Testis (tissue), 3 donors: ENCODE results near the gene COL25A1. TPM values are rescaled to one million over a fixed set of nuclear protein-coding genes. Genes with fewer than 3 reads are reported as not detected.

Experiments used
- DNase-seq: peaks from one replicate; pipeline ENCODE4 v3.0.0-alpha.2; 2019
- H3K27ac ChIP-seq, 2 donors: fragments of 200-600 bp; sonication (generic); one replicate each; pipeline ENCODE4 v1.5.1; 2019
- H3K27me3 ChIP-seq: fragments of 200-600 bp; sonication (generic); one replicate; pipeline ENCODE4 v1.5.1; 2019
- H3K36me3 ChIP-seq: fragments of 200-600 bp; sonication (generic); one replicate; pipeline ENCODE4 v1.5.1; 2017; ENCODE audit warnings: low read depth; ENCODE audit errors: missing control alignments
- H3K4me1 ChIP-seq: fragments of 200-600 bp; sonication (generic); one replicate; pipeline ENCODE4 v1.5.1; 2019
- H3K4me3 ChIP-seq, 2 donors: fragments of 200-600 bp; sonication (generic); one replicate each; pipeline ENCODE4 v1.5.1; 2017 to 2019
- H3K9me3 ChIP-seq: fragments of 200-600 bp; sonication (generic); one replicate; pipeline ENCODE4 v1.5.1; 2017
- CTCF ChIP-seq, 3 experiments: fragments of 450-650 bp in 2 of 3; fragments of 200-600 bp in 1 of 3; sonication (generic) in 1 of 3; IDR thresholded peaks; one replicate each; pipeline ENCODE4 v1.5.1; 2016 to 2019; ENCODE audit warnings: antibody characterized with exemption in 3 of 3, mild to moderate bottlenecking in 2 of 3, moderate library complexity in 1 of 3
- POLR2A ChIP-seq: fragments of 450-650 bp; IDR thresholded peaks from one replicate; pipeline ENCODE4 v1.6.1; 2017; ENCODE audit warnings: antibody characterized with exemption, mild to moderate bottlenecking, moderate library complexity
- WGBS, 2 donors: methylation state at CpG; one replicate each; pipeline ENCODE4 v1.1.5; 2018; 5-methylcytosine and 5-hydroxymethylcytosine counted together
- intact Hi-C: fragments of 100-400 bp; cut with DNase I; formaldehyde crosslinking; loops from one replicate; pipeline ENCODE4 v1.15.1; 2023; ENCODE audit warnings: low total_unique reads
- polyA plus RNA-seq: library from polyadenylated mRNA; stranded (reverse); fragments of 350-450 nt; fragmentation: Illumina TruSeq; extraction: RNeasy Lipid Tissue Mini Kit (QIAGEN cat#74804); gene quantifications from one replicate; pipeline ENCODE4 v1.2.3, GENCODE V29; 2014; ENCODE audit warnings: low read depth, low replicate concordance; ENCODE audit not compliant: insufficient read depth
- total RNA-seq, 2 donors: library from RNA; depleted of rRNA; stranded (reverse); fragments of >200 nt; gene quantifications; one replicate each; pipeline ENCODE4 v1.2.3, GENCODE V29; 2016

The COL25A1 gene
- total and polyA plus RNA-seq, 3 donors from 2014 or later = 11.7 to 19.2 (median 17.2) TPM

GRCh38 chr4:108868606-108869227 is 433.7 kb downstream of the COL25A1 start:
- DNase-seq = no peak
- Histone ChIP-seq H3K36me3 (no peaks in the 10 kb centered on the region), H3K4me3 (no peak overlapping the region), H3K4me1 (no peaks in the 10 kb centered on the region), H3K9me3 (no peaks in the 10 kb centered on the region), H3K27ac (no peak overlapping the region), H3K27me3 (no peaks in the 10 kb centered on the region)
- intact Hi-C loops = no loop called here
- 92 to 100% methylated on average over 1 of the region's 1 CpG for WGBS, 2 donors
- TF ChIP-seq POLR2A (no peak), CTCF (IDR thresholded peaks at IDR 0.05) (no peak)

- DNase-seq = no peak
- Histone ChIP-seq H3K27me3 (no peaks in the 10 kb centered on the region), H3K9me3 (no peaks in the 10 kb centered on the region), H3K27ac (no peak overlapping the region), H3K36me3 (no peaks in the 10 kb centered on the region), H3K4me3 (no peak overlapping the region), H3K4me1 (no peaks in the 10 kb centered on the region)
- TF ChIP-seq CTCF (IDR thresholded peaks at IDR 0.05) (no peak), POLR2A (no peak)
- intact Hi-C loops = no loop called here
Measured at GRCh38 chr4:108867476-108867875, 435.0 kb downstream of the COL25A1 start.

DNA sequence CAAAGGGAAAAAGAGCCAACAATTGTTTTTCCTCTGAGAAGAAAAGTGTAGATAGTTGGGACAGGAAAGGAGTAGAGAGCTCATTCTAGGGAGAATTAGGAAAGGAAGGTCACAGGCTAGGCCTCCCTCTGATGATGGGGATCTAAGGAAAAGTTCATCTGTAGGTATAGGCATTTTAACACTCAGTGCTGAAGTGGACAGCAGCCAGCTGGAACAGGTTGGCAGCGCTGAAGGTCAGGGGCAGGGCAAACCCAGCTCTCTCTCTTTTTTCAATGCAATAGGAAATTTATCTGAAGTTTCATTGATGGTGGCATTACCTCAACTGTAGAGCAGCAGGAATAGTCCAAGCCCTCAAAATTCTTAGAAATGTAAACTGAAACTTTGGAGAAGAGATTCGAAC is 441.1 kb downstream of the COL25A1 start:
- no peak overlapping the region for H3K27ac ChIP-seq
- DNase-seq = peak; percentile 16
- H3K4me3 ChIP-seq = no peak overlapping the region
- TF ChIP-seq CTCF (IDR thresholded peaks at IDR 0.05) = no peak
- no peak for TF ChIP-seq POLR2A
- intact Hi-C loops = no loop called here
- no peaks in the 10 kb centered on the region for H3K9me3 ChIP-seq
- H3K27me3 ChIP-seq = no peaks in the 10 kb centered on the region
- WGBS, 2 donors = 70 to 73% methylated on average over 2 of the region's 2 CpGs
- H3K36me3 ChIP-seq = no peaks in the 10 kb centered on the region
- no peaks in the 10 kb centered on the region for H3K4me1 ChIP-seq

DNA sequence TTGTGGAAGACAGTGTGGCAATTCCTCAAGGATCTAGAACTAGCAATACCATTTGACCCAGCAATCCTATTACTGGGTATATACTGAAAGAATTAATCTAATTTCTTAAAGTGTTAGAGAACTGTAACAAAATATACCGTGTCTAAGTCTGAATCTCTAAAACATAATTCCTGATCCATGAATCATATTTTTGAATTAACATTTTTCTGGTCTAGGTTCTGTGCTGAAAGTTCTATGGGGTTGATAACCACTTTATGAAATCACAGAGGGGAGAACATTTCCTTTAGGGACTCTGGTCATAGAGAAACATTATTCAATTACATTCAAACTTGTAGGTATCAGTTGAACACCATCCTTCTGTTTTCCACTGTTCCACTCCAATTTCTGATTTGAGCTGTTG is 447.7 kb downstream of the COL25A1 start:
- Histone ChIP-seq H3K36me3 (no peaks in the 10 kb centered on the region), H3K4me1 (no peaks in the 10 kb centered on the region), H3K9me3 (no peaks in the 10 kb centered on the region), H3K27ac (no peak overlapping the region), H3K27me3 (no peaks in the 10 kb centered on the region), H3K4me3 (no peak overlapping the region)
- intact Hi-C loops = no loop called here
- no peak for DNase-seq
- WGBS, 2 donors = 90 to 96% methylated on average over 1 of the region's 1 CpG
- TF ChIP-seq CTCF (IDR thresholded peaks at IDR 0.05) = no peak
- no peak for TF ChIP-seq POLR2A

DNA sequence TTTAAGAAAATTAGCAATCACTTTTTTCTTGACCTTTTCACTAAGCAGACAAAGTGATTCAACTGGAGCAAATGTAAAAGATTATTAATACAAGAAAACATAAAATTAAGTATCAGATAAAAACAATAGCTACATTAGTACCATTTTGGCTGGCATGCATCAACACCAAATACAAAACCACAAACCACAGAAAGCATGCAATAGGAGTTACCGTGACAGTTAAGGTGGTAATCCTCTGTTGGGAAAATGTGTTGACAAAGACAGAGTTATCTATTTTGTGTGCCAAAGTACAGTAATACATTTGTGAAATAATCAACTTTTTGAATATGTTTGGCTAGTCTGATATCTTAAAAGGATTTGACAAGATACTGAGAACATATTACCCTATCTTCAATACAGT is 449.8 kb downstream of the COL25A1 start:
- H3K27me3 ChIP-seq = no peaks in the 10 kb centered on the region
- H3K4me3 ChIP-seq = no peak overlapping the region
- no peaks in the 10 kb centered on the region for H3K4me1 ChIP-seq
- DNase-seq = no peak
- WGBS, 2 donors = 93 to 96% methylated on average over 1 of the region's 1 CpG
- intact Hi-C loops = no loop called here
- no peaks in the 10 kb centered on the region for H3K36me3 ChIP-seq
- H3K9me3 ChIP-seq = no peaks in the 10 kb centered on the region
- no peak overlapping the region for H3K27ac ChIP-seq
- TF ChIP-seq POLR2A = no peak
- no peak for TF ChIP-seq CTCF (IDR thresholded peaks at IDR 0.05)
